Activated CD8-positive, alpha-beta T cell treated with anti-CD3 and anti-CD28 coated beads for 36 hours (primary cell): ENCODE data around the gene AP1G2. TPM values are rescaled to one million over a fixed set of nuclear protein-coding genes. Genes with fewer than 3 reads are reported as not detected.
"Not testable (repeated sequence)": the region's sequence is repeated elsewhere in the genome, so short reads cannot be mapped to it uniquely, and the experiment has no call there.

Experiments used
- ATAC-seq: fragments of 200-7000 bp; cut with Tn5 transposase; one replicate; pipeline ENCODE4 v1.10.0; 2021; ENCODE audit warnings: mild to moderate bottlenecking, moderate library complexity
- CTCF ChIA-PET: fragments of 350-600 bp; sonication (Branson Sonifier 250); formaldehyde crosslinking; loops from one replicate; lab custom pipeline; 2021; ENCODE audit warnings: antibody characterized with exemption; lab: Charles Lee
- POLR2A ChIA-PET: fragments of 350-600 bp; sonication (Branson Sonifier 250); formaldehyde crosslinking; loops from one replicate; lab custom pipeline; 2021; ENCODE audit warnings: antibody characterized with exemption; lab: Charles Lee
- DNase-seq: peaks from one replicate; pipeline ENCODE4 v3.0.0-alpha.2; 2020
- H3K27ac Mint-ChIP-seq: one replicate; pipeline ENCODE4 v1.8.0; 2021; ENCODE audit warnings: mild to moderate bottlenecking, mixed read lengths
- H3K27me3 Mint-ChIP-seq: one replicate; pipeline ENCODE4 v1.8.0; 2021; ENCODE audit warnings: mixed read lengths
- H3K36me3 Mint-ChIP-seq: one replicate; pipeline ENCODE4 v1.8.0; 2021; ENCODE audit warnings: low read depth, mixed read lengths
- H3K4me1 Mint-ChIP-seq: one replicate; pipeline ENCODE4 v1.8.0; 2021; ENCODE audit warnings: low read depth, mixed read lengths
- H3K4me3 Mint-ChIP-seq: one replicate; pipeline ENCODE4 v1.8.0; 2021; ENCODE audit warnings: mild to moderate bottlenecking, moderate library complexity, mixed read lengths
- H3K9me3 Mint-ChIP-seq: one replicate; pipeline ENCODE4 v1.8.0; 2021; ENCODE audit warnings: mixed read lengths
- intact Hi-C: fragments of 100-400 bp; cut with micrococcal nuclease; formaldehyde crosslinking; loops from one replicate; pipeline ENCODE4 v1.10.0; 2022
- total RNA-seq, 2 experiments: library from RNA; stranded (reverse); gene quantifications; one replicate each; pipeline ENCODE4 v1.2.3, GENCODE V29; 2021
- TF ChIP-seq, protein P1 (sequence below): fragments of 200-600 bp; IDR thresholded peaks from one replicate; pipeline ENCODE4 v1.8.0; 2022; ENCODE audit warnings: antibody characterized with exemption, mild to moderate bottlenecking

AP1G2 gene
- total RNA-seq, 2 experiments from 2014 or later = 146 to 155 TPM

- ATAC-seq (no peak), DNase-seq (no peak)
- Mint-ChIP-seq H3K27me3 (peaks cover 4% of the 10 kb centered on the region), H3K27ac (no peak overlapping the region), H3K36me3 (peaks cover 5% of the 10 kb centered on the region), H3K9me3 (peaks cover 14% of the 10 kb centered on the region), H3K4me1 (peaks cover 34% of the 10 kb centered on the region), H3K4me3 (no peak overlapping the region)
- ChIA-PET CTCF (interaction anchor here (1.0 to 6.1 kb wide), 5 partner anchors 9 to 53 kb away, joined by 4 to 73 read pairs (median 5); no protein-coding TSS in a partner anchor), POLR2A (interaction anchor here (1.0 kb wide), 1 partner anchor 10 kb away, joined by 3 read pairs; no protein-coding TSS in a partner anchor)
- intact Hi-C loops = no loop called here
- TF ChIP-seq, protein P1, sequence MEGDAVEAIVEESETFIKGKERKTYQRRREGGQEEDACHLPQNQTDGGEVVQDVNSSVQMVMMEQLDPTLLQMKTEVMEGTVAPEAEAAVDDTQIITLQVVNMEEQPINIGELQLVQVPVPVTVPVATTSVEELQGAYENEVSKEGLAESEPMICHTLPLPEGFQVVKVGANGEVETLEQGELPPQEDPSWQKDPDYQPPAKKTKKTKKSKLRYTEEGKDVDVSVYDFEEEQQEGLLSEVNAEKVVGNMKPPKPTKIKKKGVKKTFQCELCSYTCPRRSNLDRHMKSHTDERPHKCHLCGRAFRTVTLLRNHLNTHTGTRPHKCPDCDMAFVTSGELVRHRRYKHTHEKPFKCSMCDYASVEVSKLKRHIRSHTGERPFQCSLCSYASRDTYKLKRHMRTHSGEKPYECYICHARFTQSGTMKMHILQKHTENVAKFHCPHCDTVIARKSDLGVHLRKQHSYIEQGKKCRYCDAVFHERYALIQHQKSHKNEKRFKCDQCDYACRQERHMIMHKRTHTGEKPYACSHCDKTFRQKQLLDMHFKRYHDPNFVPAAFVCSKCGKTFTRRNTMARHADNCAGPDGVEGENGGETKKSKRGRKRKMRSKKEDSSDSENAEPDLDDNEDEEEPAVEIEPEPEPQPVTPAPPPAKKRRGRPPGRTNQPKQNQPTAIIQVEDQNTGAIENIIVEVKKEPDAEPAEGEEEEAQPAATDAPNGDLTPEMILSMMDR = no peak
Measured at GRCh38 chr14:23612802-23613201, 45.2 kb upstream of the AP1G2 start.

GRCh38 chr14:23612354-23612732 lies 44.8 kb upstream of the AP1G2 start:
- ChIA-PET POLR2A (interaction anchor here (1.0 kb wide), 1 partner anchor 9 kb away, joined by 3 read pairs; no protein-coding TSS in a partner anchor), CTCF (interaction anchor here (1.0 to 6.1 kb wide), 6 partner anchors 10 to 52 kb away, joined by 4 to 73 read pairs (median 5); no protein-coding TSS in a partner anchor)
- Mint-ChIP-seq H3K4me3 (no peak overlapping the region), H3K4me1 (peaks cover 36% of the 10 kb centered on the region), H3K27me3 (peaks cover 4% of the 10 kb centered on the region), H3K27ac (no peak overlapping the region), H3K9me3 (peaks cover 14% of the 10 kb centered on the region), H3K36me3 (peaks cover 5% of the 10 kb centered on the region)
- intact Hi-C loops = no loop called here
- DNase-seq (no peak), ATAC-seq (no peak)
- TF ChIP-seq, protein P1 = no peak

GRCh38 chr14:23610815-23611289 lies 43.3 kb upstream of the AP1G2 start:
- Mint-ChIP-seq H3K4me1 (peaks cover 49% of the 10 kb centered on the region), H3K27ac (peak overlapping the region; percentile 92), H3K4me3 (no peak overlapping the region), H3K27me3 (peaks cover 3% of the 10 kb centered on the region), H3K36me3 (peaks cover 5% of the 10 kb centered on the region), H3K9me3 (peaks cover 14% of the 10 kb centered on the region)
- ChIA-PET CTCF (interaction anchor here (1.0 to 6.1 kb wide), 8 partner anchors 9 to 320 kb away, joined by 3 to 73 read pairs (median 4); no protein-coding TSS in a partner anchor), POLR2A (no interaction called here)
- ATAC-seq (no peak), DNase-seq (no peak)
- intact Hi-C loops = no loop called here
- TF ChIP-seq, protein P1 = no peak

GRCh38 chr14:23610090-23610814 lies 42.7 kb upstream of the AP1G2 start:
- DNase-seq (no peak), ATAC-seq (no peak)
- CTCF ChIA-PET = interaction anchor here (1.0 to 6.1 kb wide), 7 partner anchors 8 to 320 kb away, joined by 3 to 73 read pairs (median 3); no protein-coding TSS in a partner anchor
- peaks cover 50% of the 10 kb centered on the region for H3K4me1 Mint-ChIP-seq
- intact Hi-C loops = no loop called here
- H3K9me3 Mint-ChIP-seq = peaks cover 14% of the 10 kb centered on the region
- TF ChIP-seq, protein P1 = no peak
- H3K27me3 Mint-ChIP-seq = no peaks in the 10 kb centered on the region
- POLR2A ChIA-PET = no interaction called here
- H3K36me3 Mint-ChIP-seq = peaks cover 5% of the 10 kb centered on the region
- no peak overlapping the region for H3K4me3 Mint-ChIP-seq
- peak overlapping the region; percentile 92 for H3K27ac Mint-ChIP-seq

GRCh38 chr14:23609411-23610089 lies 42.0 kb upstream of the AP1G2 start:
- POLR2A ChIA-PET, H3K4me3 Mint-ChIP-seq, ATAC-seq, H3K27me3 Mint-ChIP-seq, DNase-seq, intact Hi-C loops, H3K36me3 Mint-ChIP-seq: not testable (repeated sequence)
- Mint-ChIP-seq H3K4me1 (peaks cover 50% of the 10 kb centered on the region), H3K27ac (peak overlapping the region; percentile 92), H3K9me3 (peaks cover 14% of the 10 kb centered on the region)
- CTCF ChIA-PET = interaction anchor here (0.7 to 6.1 kb wide), 2 partner anchors 21 to 23 kb away, joined by 3 to 73 read pairs; no protein-coding TSS in a partner anchor
